ENCODE data around the gene LRP5.

LRP5 gene

GRCh38 chr11:68271781-68272608 lies 40.4 kb upstream of the LRP5 start, which contains the start of gene C11orf24:
Gene C11orf24, minus strand, starts transcription at chr11:68271973. Its CDS starts 8,206 bp downstream, at chr11:68263767.
- DNase-seq = peak; percentile 94 to 97 (median 96)
- ChIA-PET CTCF (interaction anchor here (0.9 to 6.3 kb wide), 9 partner anchors 10 to 184 kb away, joined by 3 to 93 read pairs (median 4); no protein-coding TSS in a partner anchor), POLR2A (interaction anchor here (0.8 to 1.0 kb wide), 2 partner anchors 10 to 25 kb away, joined by 4 to 8 read pairs; no protein-coding TSS in a partner anchor)
- peak within 1 kb of the TSS; percentile 68 to 89 (median 81) for H3K4me3 ChIP-seq (ENCODE audit: control insufficient read depth in 1 of 7, extremely low read depth in 1 of 7, insufficient read depth in 4 of 7, low read depth in 2 of 7, low read length in 6 of 7)
- 0% methylated on average over 65 of the region's 71 CpGs for WGBS (ENCODE audit: insufficient coverage)
- H3K27me3 ChIP-seq (replicated peaks in 2 of 5; ENCODE audit: control insufficient read depth in 4 of 5, insufficient read depth in 5 of 5, low read length in 4 of 5) = no peaks in the 10 kb centered on the region
- peaks cover 0 to 9% (median 4%) of the 10 kb centered on the region in 4 experiments for H3K36me3 ChIP-seq (ENCODE audit: control insufficient read depth in 4 of 4, insufficient read depth in 4 of 4, low read length in 3 of 4)
- no peaks in the 10 kb centered on the region for H3K9me3 ChIP-seq (ENCODE audit: control extremely low read depth in 1 of 5, control insufficient read depth in 4 of 5, insufficient read depth in 2 of 5, low read depth in 1 of 5, low read length in 4 of 5)
- H3K27ac ChIP-seq (ENCODE audit: insufficient read depth in 1 of 2, low read depth in 1 of 2, low read length in 2 of 2, poor library complexity in 1 of 2, severe bottlenecking in 2 of 2) = peak within 1 kb of the TSS; percentile 66 to 85
- H3K4me1 ChIP-seq (ENCODE audit: control extremely low read depth in 1 of 4, control insufficient read depth in 4 of 4, insufficient read depth in 4 of 4, low read length in 3 of 4) = peaks cover 8 to 28% (median 19%) of the 10 kb centered on the region in 4 experiments

- Histone ChIP-seq H3K4me1 (ENCODE audit: control extremely low read depth in 1 of 4, control insufficient read depth in 4 of 4, insufficient read depth in 4 of 4, low read length in 3 of 4) (peaks cover 8 to 28% (median 19%) of the 10 kb centered on the region in 4 experiments), H3K27me3 (replicated peaks in 2 of 5; ENCODE audit: control insufficient read depth in 4 of 5, insufficient read depth in 5 of 5, low read length in 4 of 5) (no peaks in the 10 kb centered on the region), H3K36me3 (ENCODE audit: control insufficient read depth in 4 of 4, insufficient read depth in 4 of 4, low read length in 3 of 4) (no peaks in the 10 kb centered on the region), H3K27ac (ENCODE audit: insufficient read depth in 1 of 2, low read depth in 1 of 2, low read length in 2 of 2, poor library complexity in 1 of 2, severe bottlenecking in 2 of 2) (peak overlapping the region in 1 of 2 experiments; percentile 85), H3K4me3 (ENCODE audit: control insufficient read depth in 1 of 7, extremely low read depth in 1 of 7, insufficient read depth in 4 of 7, low read depth in 2 of 7, low read length in 6 of 7) (peak overlapping the region in 2 of 7 experiments; percentile 10 to 17), H3K9me3 (ENCODE audit: control extremely low read depth in 1 of 5, control insufficient read depth in 4 of 5, insufficient read depth in 2 of 5, low read depth in 1 of 5, low read length in 4 of 5) (no peaks in the 10 kb centered on the region)
- DNase-seq = no peak
- WGBS (ENCODE audit: insufficient coverage) = 97% methylated on average over 15 of the region's 21 CpGs
- ChIA-PET POLR2A (no interaction called here), CTCF (interaction anchor here (1.5 to 6.3 kb wide), 6 partner anchors 9 to 110 kb away, joined by 3 to 93 read pairs (median 4); no protein-coding TSS in a partner anchor)
These were observed 39.2 kb upstream of the LRP5 start for GRCh38 chr11:68273026-68273738.

- Histone ChIP-seq H3K4me3 (ENCODE audit: control insufficient read depth in 1 of 7, extremely low read depth in 1 of 7, insufficient read depth in 4 of 7, low read depth in 2 of 7, low read length in 6 of 7) (no peak overlapping the region), H3K27ac (ENCODE audit: insufficient read depth in 1 of 2, low read depth in 1 of 2, low read length in 2 of 2, poor library complexity in 1 of 2, severe bottlenecking in 2 of 2) (no peak overlapping the region), H3K36me3 (ENCODE audit: control insufficient read depth in 4 of 4, insufficient read depth in 4 of 4, low read length in 3 of 4) (no peaks in the 10 kb centered on the region), H3K27me3 (replicated peaks in 2 of 5; ENCODE audit: control insufficient read depth in 4 of 5, insufficient read depth in 5 of 5, low read length in 4 of 5) (no peaks in the 10 kb centered on the region), H3K9me3 (ENCODE audit: control extremely low read depth in 1 of 5, control insufficient read depth in 4 of 5, insufficient read depth in 2 of 5, low read depth in 1 of 5, low read length in 4 of 5) (no peaks in the 10 kb centered on the region), H3K4me1 (ENCODE audit: control extremely low read depth in 1 of 4, control insufficient read depth in 4 of 4, insufficient read depth in 4 of 4, low read length in 3 of 4) (peaks cover 8 to 28% (median 19%) of the 10 kb centered on the region in 4 experiments)
- CTCF ChIA-PET = interaction anchor here (1.3 to 6.3 kb wide), 4 partner anchors 15 to 109 kb away, joined by 3 to 55 read pairs (median 4); no protein-coding TSS in a partner anchor
- POLR2A ChIA-PET = no interaction called here
- no peak for DNase-seq
- WGBS (ENCODE audit: insufficient coverage) = 88% methylated on average over 1 of the region's 1 CpG
These were observed 38.1 kb upstream of the LRP5 start for GRCh38 chr11:68274306-68274705.

GRCh38 chr11:68275721-68276507 lies 36.5 kb upstream of the LRP5 start:
- Histone ChIP-seq H3K36me3 (ENCODE audit: control insufficient read depth in 4 of 4, insufficient read depth in 4 of 4, low read length in 3 of 4) (no peaks in the 10 kb centered on the region), H3K27me3 (replicated peaks in 2 of 5; ENCODE audit: control insufficient read depth in 4 of 5, insufficient read depth in 5 of 5, low read length in 4 of 5) (no peaks in the 10 kb centered on the region), H3K27ac (ENCODE audit: insufficient read depth in 1 of 2, low read depth in 1 of 2, low read length in 2 of 2, poor library complexity in 1 of 2, severe bottlenecking in 2 of 2) (no peak overlapping the region), H3K4me3 (ENCODE audit: control insufficient read depth in 1 of 7, extremely low read depth in 1 of 7, insufficient read depth in 4 of 7, low read depth in 2 of 7, low read length in 6 of 7) (no peak overlapping the region), H3K4me1 (ENCODE audit: control extremely low read depth in 1 of 4, control insufficient read depth in 4 of 4, insufficient read depth in 4 of 4, low read length in 3 of 4) (peaks cover 5 to 25% (median 15%) of the 10 kb centered on the region in 4 experiments), H3K9me3 (ENCODE audit: control extremely low read depth in 1 of 5, control insufficient read depth in 4 of 5, insufficient read depth in 2 of 5, low read depth in 1 of 5, low read length in 4 of 5) (no peaks in the 10 kb centered on the region)
- ChIA-PET CTCF (interaction anchor here (6.3 kb wide), 1 partner anchor 17 kb away, joined by 55 read pairs; no protein-coding TSS in a partner anchor), POLR2A (no interaction called here)
- WGBS (ENCODE audit: insufficient coverage) = 94% methylated on average over 11 of the region's 14 CpGs
- no peak for DNase-seq

GRCh38 chr11:68276861-68277260 lies 35.5 kb upstream of the LRP5 start:
- ChIA-PET POLR2A (interaction anchor here (0.7 kb wide), 1 partner anchor 81 kb away, joined by 3 read pairs; no protein-coding TSS in a partner anchor), CTCF (no interaction called here)
- Histone ChIP-seq H3K9me3 (ENCODE audit: control extremely low read depth in 1 of 5, control insufficient read depth in 4 of 5, insufficient read depth in 2 of 5, low read depth in 1 of 5, low read length in 4 of 5) (no peaks in the 10 kb centered on the region), H3K4me1 (ENCODE audit: control extremely low read depth in 1 of 4, control insufficient read depth in 4 of 4, insufficient read depth in 4 of 4, low read length in 3 of 4) (peaks cover 10 to 22% (median 13%) of the 10 kb centered on the region in 4 experiments), H3K4me3 (ENCODE audit: control insufficient read depth in 1 of 7, extremely low read depth in 1 of 7, insufficient read depth in 4 of 7, low read depth in 2 of 7, low read length in 6 of 7) (no peak overlapping the region), H3K27me3 (replicated peaks in 2 of 5; ENCODE audit: control insufficient read depth in 4 of 5, insufficient read depth in 5 of 5, low read length in 4 of 5) (no peaks in the 10 kb centered on the region), H3K27ac (ENCODE audit: insufficient read depth in 1 of 2, low read depth in 1 of 2, low read length in 2 of 2, poor library complexity in 1 of 2, severe bottlenecking in 2 of 2) (no peak overlapping the region), H3K36me3 (ENCODE audit: control insufficient read depth in 4 of 4, insufficient read depth in 4 of 4, low read length in 3 of 4) (no peaks in the 10 kb centered on the region)
- no peak for DNase-seq
- 100% methylated on average over 5 of the region's 6 CpGs for whole genome bisulfite sequencing (ENCODE audit: insufficient coverage)

GRCh38 chr11:68279676-68280075 lies 32.7 kb upstream of the LRP5 start:
- H3K9me3 ChIP-seq (ENCODE audit: control extremely low read depth in 1 of 5, control insufficient read depth in 4 of 5, insufficient read depth in 2 of 5, low read depth in 1 of 5, low read length in 4 of 5) = peaks cover 0 to 2% (median 0%) of the 10 kb centered on the region in 5 experiments

More at GRCh38 chr11:68279676-68280075, 32.7 kb upstream of the LRP5 start:
- 76% methylated on average over 2 of the region's 5 CpGs for WGBS (ENCODE audit: insufficient coverage)
- Histone ChIP-seq H3K27me3 (replicated peaks in 2 of 5; ENCODE audit: control insufficient read depth in 4 of 5, insufficient read depth in 5 of 5, low read length in 4 of 5) (no peaks in the 10 kb centered on the region), H3K36me3 (ENCODE audit: control insufficient read depth in 4 of 4, insufficient read depth in 4 of 4, low read length in 3 of 4) (no peaks in the 10 kb centered on the region), H3K27ac (ENCODE audit: insufficient read depth in 1 of 2, low read depth in 1 of 2, low read length in 2 of 2, poor library complexity in 1 of 2, severe bottlenecking in 2 of 2) (no peak overlapping the region), H3K4me1 (ENCODE audit: control extremely low read depth in 1 of 4, control insufficient read depth in 4 of 4, insufficient read depth in 4 of 4, low read length in 3 of 4) (peaks cover 10 to 23% (median 17%) of the 10 kb centered on the region in 4 experiments), H3K4me3 (ENCODE audit: control insufficient read depth in 1 of 7, extremely low read depth in 1 of 7, insufficient read depth in 4 of 7, low read depth in 2 of 7, low read length in 6 of 7) (no peak overlapping the region)
- CTCF ChIA-PET = interaction anchor here (4.0 kb wide), 1 partner anchor 18 kb away, joined by 33 read pairs; no protein-coding TSS in a partner anchor
- no peak for DNase-seq
- POLR2A ChIA-PET = no interaction called here
